ENCODE data around the gene SALL4. TPM values are rescaled to one million over a fixed set of nuclear protein-coding genes. Genes with fewer than 3 reads are reported as not detected.

Gene SALL4
- total RNA-seq: not detected
- polyA plus RNA-seq: not detected

DNA sequence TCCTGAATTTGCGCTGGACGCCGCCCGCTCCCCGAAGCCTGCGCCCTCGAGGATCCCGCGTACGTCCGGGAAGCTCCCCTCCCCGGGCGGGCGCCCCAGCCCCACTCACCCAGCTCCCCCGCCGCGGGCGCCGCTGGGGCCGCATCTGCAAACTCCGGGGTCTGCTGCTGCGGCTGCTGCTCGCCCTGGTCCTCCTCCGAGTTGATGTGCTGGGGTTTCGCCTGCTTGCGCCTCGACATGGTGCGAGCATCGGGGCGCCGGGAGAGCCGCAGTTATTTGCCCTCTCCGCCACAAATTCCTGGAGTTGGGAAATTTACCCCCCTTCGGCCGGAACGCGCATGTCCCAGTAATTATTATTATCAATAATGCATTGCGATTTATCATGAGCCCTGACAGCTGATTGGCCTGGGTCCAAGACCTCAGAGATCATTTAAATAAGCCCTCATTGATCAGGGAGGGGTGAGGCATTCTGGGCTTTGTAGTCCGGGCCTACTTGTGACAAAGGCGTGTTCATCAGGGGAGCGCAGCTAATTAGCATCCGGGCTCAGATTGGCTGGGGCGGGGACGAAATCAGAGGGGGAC, at the start of gene SALL4:
Gene SALL4, minus strand, starts transcription at position 352 of the 582 bp plus-strand sequence. Its CDS starts 113 bp downstream, at position 239.
- H3K27me3 Mint-ChIP-seq: peaks cover 48% of the 10 kb centered on the region
- Histone ChIP-seq H3K36me3 (ENCODE audit: control insufficient read depth, insufficient read depth, low read length) (no peaks in the 10 kb centered on the region), H3K4me3 (ENCODE audit: low read depth, low read length) (no peak within 1 kb of the TSS), H3K27ac (ENCODE audit: insufficient read depth, low read length, poor library complexity, severe bottlenecking) (no peak within 1 kb of the TSS), H3K4me1 (ENCODE audit: control insufficient read depth, insufficient read depth, low read length, poor library complexity, severe bottlenecking) (no peaks in the 10 kb centered on the region), H3K9me3 (ENCODE audit: control insufficient read depth in 2 of 2, low read length in 2 of 2) (no peaks in the 10 kb centered on the region), H3K27me3 (ENCODE audit: control insufficient read depth, insufficient read depth, low read length) (peaks cover 9% of the 10 kb centered on the region)
- peaks cover 0 to 2% (median 0%) of the 10 kb centered on the region in 7 donors for H3K9me3 Mint-ChIP-seq
- H3K4me3 Mint-ChIP-seq: no peak within 1 kb of the TSS
- no peak for ATAC-seq (ENCODE audit: low read depth in 2 of 2)
- peaks cover 0 to 14% (median 1%) of the 10 kb centered on the region in 4 donors for H3K4me1 Mint-ChIP-seq
- no peak for DNase-seq
- H3K36me3 Mint-ChIP-seq: no peaks in the 10 kb centered on the region
- no peak within 1 kb of the TSS for H3K27ac Mint-ChIP-seq

DNA sequence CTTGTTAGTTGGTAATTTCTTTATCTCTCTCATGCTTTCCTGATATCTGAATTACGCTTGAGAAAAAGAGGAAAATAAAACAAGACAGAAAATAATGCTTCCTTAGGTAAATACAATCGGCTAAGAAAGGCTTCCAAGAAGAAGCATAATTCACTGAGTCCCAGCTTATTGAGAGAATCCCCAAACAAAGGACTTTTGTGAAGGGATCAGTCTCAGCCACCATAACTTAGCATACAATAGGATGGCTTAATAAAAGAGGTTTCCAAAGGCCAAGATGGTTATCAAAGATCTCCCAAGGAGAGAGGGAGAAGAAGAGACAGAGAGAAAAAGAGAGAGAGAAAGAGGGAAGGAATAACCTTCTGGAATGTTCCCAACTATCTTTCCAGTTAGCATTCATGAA, 46.0 kb upstream of the SALL4 start:
- Histone ChIP-seq H3K4me1 (ENCODE audit: control insufficient read depth, insufficient read depth, low read length, poor library complexity, severe bottlenecking) (no peaks in the 10 kb centered on the region), H3K27ac (ENCODE audit: insufficient read depth, low read length, poor library complexity, severe bottlenecking) (no peak overlapping the region), H3K4me3 (ENCODE audit: low read depth, low read length) (no peak overlapping the region), H3K27me3 (ENCODE audit: control insufficient read depth, insufficient read depth, low read length) (no peaks in the 10 kb centered on the region), H3K9me3 (ENCODE audit: control insufficient read depth in 2 of 2, low read length in 2 of 2) (no peaks in the 10 kb centered on the region), H3K36me3 (ENCODE audit: control insufficient read depth, insufficient read depth, low read length) (no peaks in the 10 kb centered on the region)
- ATAC-seq (ENCODE audit: low read depth in 2 of 2): no peak
- Mint-ChIP-seq H3K27me3 (peaks cover 9% of the 10 kb centered on the region), H3K36me3 (no peaks in the 10 kb centered on the region), H3K4me3 (no peak overlapping the region), H3K27ac (no peak overlapping the region), H3K4me1 (no peaks in the 10 kb centered on the region), H3K9me3 (peaks cover 0 to 3% (median 0%) of the 10 kb centered on the region in 7 donors)
- no peak for DNase-seq

DNA sequence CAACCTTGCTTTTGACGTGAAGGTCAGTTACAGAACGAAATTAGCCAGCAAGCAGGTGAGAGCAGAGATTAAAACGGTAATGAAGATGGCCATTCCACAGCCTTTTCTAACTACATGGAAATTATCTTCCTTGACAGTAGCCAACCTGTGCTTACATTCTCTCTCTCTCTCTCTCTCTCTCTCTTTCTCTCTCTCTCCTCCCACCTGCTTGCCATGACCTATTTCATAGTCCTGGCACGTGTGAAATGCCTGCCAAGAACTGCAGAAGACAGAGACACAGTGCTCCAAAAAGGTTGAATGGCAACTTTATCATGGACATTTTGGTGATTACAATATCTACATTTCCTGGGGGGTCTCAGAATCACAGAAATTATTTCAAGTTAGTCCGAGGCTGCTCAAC, 38.5 kb upstream of the SALL4 start:
- DNase-seq: no peak
- H3K4me3 ChIP-seq (ENCODE audit: low read depth, low read length): no peak overlapping the region
- no peak overlapping the region for H3K27ac Mint-ChIP-seq
- no peaks in the 10 kb centered on the region for H3K27me3 ChIP-seq (ENCODE audit: control insufficient read depth, insufficient read depth, low read length)
- no peaks in the 10 kb centered on the region for H3K9me3 ChIP-seq (ENCODE audit: control insufficient read depth in 2 of 2, low read length in 2 of 2)
- H3K4me3 Mint-ChIP-seq: no peak overlapping the region
- no peak overlapping the region for H3K27ac ChIP-seq (ENCODE audit: insufficient read depth, low read length, poor library complexity, severe bottlenecking)
- H3K36me3 ChIP-seq (ENCODE audit: control insufficient read depth, insufficient read depth, low read length): no peaks in the 10 kb centered on the region
- ATAC-seq (ENCODE audit: low read depth in 2 of 2): no peak
- H3K36me3 Mint-ChIP-seq: no peaks in the 10 kb centered on the region
- peaks cover 4% of the 10 kb centered on the region for H3K27me3 Mint-ChIP-seq
- no peaks in the 10 kb centered on the region for H3K4me1 ChIP-seq (ENCODE audit: control insufficient read depth, insufficient read depth, low read length, poor library complexity, severe bottlenecking)
- peaks cover 0 to 2% (median 0%) of the 10 kb centered on the region in 7 donors for H3K9me3 Mint-ChIP-seq
- no peaks in the 10 kb centered on the region for H3K4me1 Mint-ChIP-seq

DNA sequence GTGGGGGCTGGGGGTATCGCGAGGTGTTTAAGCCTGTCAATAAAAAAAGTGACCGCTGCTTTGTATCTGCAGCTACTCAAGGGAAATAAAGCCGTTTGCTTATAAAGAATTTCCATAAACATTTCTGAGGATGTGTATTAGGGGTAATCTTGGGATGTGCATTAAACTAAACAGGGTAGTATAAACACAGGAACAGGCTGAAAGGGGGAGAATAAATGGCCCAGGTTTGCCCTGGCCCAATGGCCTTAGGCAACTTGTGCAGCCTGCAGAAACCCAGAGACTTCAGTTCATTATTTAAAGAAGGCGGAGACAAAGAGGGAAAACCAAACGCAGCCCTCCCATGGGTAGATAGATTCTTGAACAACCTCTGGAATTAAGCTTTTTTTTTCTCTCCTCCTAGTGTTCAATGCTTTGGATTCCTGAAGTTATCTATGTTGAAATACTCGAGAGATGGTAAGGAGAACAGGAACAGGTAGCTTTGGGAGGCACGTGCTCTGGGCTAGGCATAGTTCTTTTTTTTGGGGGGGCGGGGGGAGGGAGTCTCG, 35.6 kb upstream of the SALL4 start:
- Mint-ChIP-seq H3K9me3 (peaks cover 0 to 2% (median 0%) of the 10 kb centered on the region in 7 donors), H3K4me3 (no peak overlapping the region), H3K4me1 (no peaks in the 10 kb centered on the region), H3K27ac (no peak overlapping the region), H3K36me3 (no peaks in the 10 kb centered on the region), H3K27me3 (no peaks in the 10 kb centered on the region)
- H3K36me3 ChIP-seq (ENCODE audit: control insufficient read depth, insufficient read depth, low read length): no peaks in the 10 kb centered on the region
- H3K4me1 ChIP-seq (ENCODE audit: control insufficient read depth, insufficient read depth, low read length, poor library complexity, severe bottlenecking): no peaks in the 10 kb centered on the region
- H3K27me3 ChIP-seq (ENCODE audit: control insufficient read depth, insufficient read depth, low read length): no peaks in the 10 kb centered on the region
- no peak for DNase-seq
- H3K9me3 ChIP-seq (ENCODE audit: control insufficient read depth in 2 of 2, low read length in 2 of 2): no peaks in the 10 kb centered on the region
- no peak overlapping the region for H3K27ac ChIP-seq (ENCODE audit: insufficient read depth, low read length, poor library complexity, severe bottlenecking)
- H3K4me3 ChIP-seq (ENCODE audit: low read depth, low read length): no peak overlapping the region
- ATAC-seq (ENCODE audit: low read depth in 2 of 2): no peak

DNA sequence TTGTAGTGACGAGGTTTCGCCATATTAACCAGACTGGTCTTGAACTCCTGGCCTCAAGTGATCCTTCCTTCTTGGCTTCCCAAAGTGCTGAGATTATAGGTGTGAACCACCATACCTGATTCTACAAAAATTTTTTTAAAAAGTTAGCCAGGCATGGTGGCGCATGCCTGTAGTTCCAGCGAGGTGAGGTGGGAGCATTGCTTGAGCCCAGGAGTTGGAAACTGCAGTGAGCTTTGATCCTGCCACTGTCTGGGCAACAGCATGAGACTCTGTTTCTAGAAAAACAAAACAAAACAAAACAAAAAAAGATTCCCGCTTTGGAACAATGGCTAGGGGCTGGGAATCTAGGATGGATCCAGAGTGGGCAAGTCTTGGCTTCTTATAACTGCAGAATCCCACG, 35.1 kb upstream of the SALL4 start:
- Mint-ChIP-seq H3K27me3 (no peaks in the 10 kb centered on the region), H3K27ac (no peak overlapping the region), H3K4me3 (no peak overlapping the region), H3K36me3 (no peaks in the 10 kb centered on the region), H3K4me1 (no peaks in the 10 kb centered on the region), H3K9me3 (peaks cover 0 to 2% (median 0%) of the 10 kb centered on the region in 7 donors)
- no peak overlapping the region for H3K4me3 ChIP-seq (ENCODE audit: low read depth, low read length)
- ATAC-seq (ENCODE audit: low read depth in 2 of 2) (no peak), DNase-seq (no peak)
- H3K27ac ChIP-seq (ENCODE audit: insufficient read depth, low read length, poor library complexity, severe bottlenecking): no peak overlapping the region
- no peaks in the 10 kb centered on the region for H3K27me3 ChIP-seq (ENCODE audit: control insufficient read depth, insufficient read depth, low read length)
- H3K9me3 ChIP-seq (ENCODE audit: control insufficient read depth in 2 of 2, low read length in 2 of 2): no peaks in the 10 kb centered on the region
- H3K4me1 ChIP-seq (ENCODE audit: control insufficient read depth, insufficient read depth, low read length, poor library complexity, severe bottlenecking): no peaks in the 10 kb centered on the region
- no peaks in the 10 kb centered on the region for H3K36me3 ChIP-seq (ENCODE audit: control insufficient read depth, insufficient read depth, low read length)

DNA sequence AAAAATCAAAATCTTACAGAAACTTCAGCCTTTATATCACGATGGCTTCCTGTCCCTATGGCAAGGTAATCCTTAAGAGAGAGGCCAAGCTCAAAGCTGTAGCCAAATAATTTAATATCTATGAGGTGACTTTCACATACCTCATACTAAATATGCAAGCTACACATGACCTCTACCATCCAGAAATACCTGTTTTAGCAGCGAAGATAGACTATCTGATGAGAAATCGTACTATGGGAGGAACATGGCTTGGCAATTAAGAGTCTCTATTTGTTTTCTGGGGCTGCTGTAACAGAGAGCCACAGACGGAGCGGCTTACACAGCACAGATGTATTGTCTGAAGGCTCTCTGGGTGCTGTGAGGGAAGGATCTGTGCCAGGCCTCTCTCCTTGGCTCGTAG, 31.0 kb upstream of the SALL4 start:
- no peak for ATAC-seq (ENCODE audit: low read depth in 2 of 2)
- no peaks in the 10 kb centered on the region for H3K9me3 ChIP-seq (ENCODE audit: control insufficient read depth in 2 of 2, low read length in 2 of 2)
- H3K4me3 Mint-ChIP-seq: no peak overlapping the region

DNA sequence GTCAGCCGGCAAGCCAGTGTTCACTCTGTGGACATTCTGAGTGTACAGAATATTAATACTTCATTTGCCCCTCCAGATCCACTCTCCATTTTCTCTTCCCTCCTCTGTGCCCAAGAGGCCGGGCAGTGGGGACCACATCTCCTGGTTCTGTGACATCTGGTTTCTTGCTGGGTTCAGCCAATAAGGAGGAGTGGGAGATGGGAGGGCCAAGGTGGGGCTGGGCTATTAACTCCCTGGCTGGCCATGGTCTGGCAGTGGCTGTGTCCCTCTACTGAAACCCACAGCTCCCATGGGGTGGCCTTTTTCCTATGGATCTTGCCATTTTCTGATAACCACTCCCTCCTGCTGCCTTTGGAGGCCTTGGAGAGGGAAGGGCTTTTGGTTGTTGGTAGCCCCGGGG, 30.0 kb upstream of the SALL4 start:
- no peak overlapping the region for H3K4me3 ChIP-seq (ENCODE audit: low read depth, low read length)
- Mint-ChIP-seq H3K4me1 (peaks cover 0 to 3% (median 2%) of the 10 kb centered on the region in 4 donors), H3K4me3 (no peak overlapping the region), H3K27me3 (no peaks in the 10 kb centered on the region), H3K9me3 (peaks cover 0 to 2% (median 0%) of the 10 kb centered on the region in 7 donors), H3K27ac (no peak overlapping the region), H3K36me3 (no peaks in the 10 kb centered on the region)
- no peak overlapping the region for H3K27ac ChIP-seq (ENCODE audit: insufficient read depth, low read length, poor library complexity, severe bottlenecking)
- ATAC-seq (ENCODE audit: low read depth in 2 of 2) (no peak), DNase-seq (no peak)
- no peaks in the 10 kb centered on the region for H3K27me3 ChIP-seq (ENCODE audit: control insufficient read depth, insufficient read depth, low read length)
- no peaks in the 10 kb centered on the region for H3K9me3 ChIP-seq (ENCODE audit: control insufficient read depth in 2 of 2, low read length in 2 of 2)
- H3K36me3 ChIP-seq (ENCODE audit: control insufficient read depth, insufficient read depth, low read length): no peaks in the 10 kb centered on the region
- no peaks in the 10 kb centered on the region for H3K4me1 ChIP-seq (ENCODE audit: control insufficient read depth, insufficient read depth, low read length, poor library complexity, severe bottlenecking)

More for the DNA sequence above, 31.0 kb upstream of the SALL4 start:
- H3K4me1 Mint-ChIP-seq: peaks cover 0 to 3% (median 1%) of the 10 kb centered on the region in 4 donors
- no peak overlapping the region for H3K27ac Mint-ChIP-seq
- no peaks in the 10 kb centered on the region for H3K4me1 ChIP-seq (ENCODE audit: control insufficient read depth, insufficient read depth, low read length, poor library complexity, severe bottlenecking)
- H3K27ac ChIP-seq (ENCODE audit: insufficient read depth, low read length, poor library complexity, severe bottlenecking): no peak overlapping the region
- no peak for DNase-seq
- no peaks in the 10 kb centered on the region for H3K36me3 Mint-ChIP-seq
- no peaks in the 10 kb centered on the region for H3K36me3 ChIP-seq (ENCODE audit: control insufficient read depth, insufficient read depth, low read length)
- no peaks in the 10 kb centered on the region for H3K27me3 ChIP-seq (ENCODE audit: control insufficient read depth, insufficient read depth, low read length)
- H3K4me3 ChIP-seq (ENCODE audit: low read depth, low read length): no peak overlapping the region
- peaks cover 0 to 2% (median 0%) of the 10 kb centered on the region in 7 donors for H3K9me3 Mint-ChIP-seq
- H3K27me3 Mint-ChIP-seq: no peaks in the 10 kb centered on the region

DNA sequence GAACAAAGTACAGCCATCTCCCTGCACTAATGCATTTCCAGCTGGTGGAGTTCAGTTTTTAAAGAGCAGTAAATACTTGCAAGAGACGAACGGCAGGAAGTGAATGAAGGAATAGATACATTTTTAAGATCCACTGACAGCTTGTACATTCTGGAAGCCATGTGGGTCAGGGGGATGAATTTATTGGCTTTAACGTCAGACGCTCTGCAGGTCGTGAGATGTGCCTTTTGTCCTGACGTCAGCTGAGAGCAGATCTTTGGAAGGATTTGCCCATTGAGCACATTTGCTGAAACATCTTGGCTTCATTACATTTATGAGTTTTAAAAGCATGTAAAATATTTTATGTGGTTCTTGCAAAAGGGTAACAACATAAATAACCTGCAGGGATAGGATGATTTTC, 29.5 kb upstream of the SALL4 start:
- Histone ChIP-seq H3K4me3 (ENCODE audit: low read depth, low read length) (no peak overlapping the region), H3K9me3 (ENCODE audit: control insufficient read depth in 2 of 2, low read length in 2 of 2) (no peaks in the 10 kb centered on the region), H3K36me3 (ENCODE audit: control insufficient read depth, insufficient read depth, low read length) (no peaks in the 10 kb centered on the region), H3K27me3 (ENCODE audit: control insufficient read depth, insufficient read depth, low read length) (no peaks in the 10 kb centered on the region), H3K27ac (ENCODE audit: insufficient read depth, low read length, poor library complexity, severe bottlenecking) (no peak overlapping the region), H3K4me1 (ENCODE audit: control insufficient read depth, insufficient read depth, low read length, poor library complexity, severe bottlenecking) (no peaks in the 10 kb centered on the region)
- Mint-ChIP-seq H3K27ac (no peak overlapping the region), H3K27me3 (no peaks in the 10 kb centered on the region), H3K9me3 (peaks cover 0 to 2% (median 0%) of the 10 kb centered on the region in 7 donors), H3K36me3 (no peaks in the 10 kb centered on the region), H3K4me3 (no peak overlapping the region), H3K4me1 (peaks cover 0 to 3% (median 2%) of the 10 kb centered on the region in 4 donors)
- DNase-seq (no peak), ATAC-seq (ENCODE audit: low read depth in 2 of 2) (no peak)
